Left cardiac atrium (tissue), 4 donors: ENCODE results near the gene NR1D2. TPM values are rescaled to one million over a fixed set of nuclear protein-coding genes. Genes with fewer than 3 reads are reported as not detected.
"Not testable (repeated sequence)": the region's sequence is repeated elsewhere in the genome, so short reads cannot be mapped to it uniquely, and the experiment has no call there.

Source experiments
- ATAC-seq, 2 donors: fragments of 200-7000 bp; cut with Tn5 transposase; one replicate each; pipeline ENCODE4 v1.9.1; 2020; ENCODE audit warnings: mild to moderate bottlenecking in 2 of 2, moderate library complexity in 2 of 2
- DNase-seq: peaks from one replicate; pipeline ENCODE4 v3.0.0-alpha.2; 2020
- intact Hi-C, 2 donors: fragments of 100-400 bp; cut with DNase I; formaldehyde crosslinking; loops; one replicate each; pipeline versions ENCODE4 v1.14.1 to v1.15.1; 2022 to 2023
- total RNA-seq, 2 donors: library from RNA; stranded (reverse); fragmentation: NEBNext Ultra II Directional; extraction: Animal tissue kit (Norgen Biotek cat#: 25700); gene quantifications; one replicate each; pipeline ENCODE4 v1.2.1, GENCODE V29; 2021
- donor health status: DM: no; HTN: yes; CAD: no.
- donor health status: DM: no; HTN: yes; CAD: no; lungs with severe emphysema.
- donor health status: DM: yes; HTN: yes; CAD: no.
- donor health status: Dilated cardiomyopathy.

Gene NR1D2
- total RNA-seq, 2 donors from 2014 or later = 23.8 to 46.8 TPM

GRCh38 chr3:24026665-24027064, 81.6 kb downstream of the NR1D2 start:
- intact Hi-C loops, DNase-seq, ATAC-seq: not testable (repeated sequence)

DNA sequence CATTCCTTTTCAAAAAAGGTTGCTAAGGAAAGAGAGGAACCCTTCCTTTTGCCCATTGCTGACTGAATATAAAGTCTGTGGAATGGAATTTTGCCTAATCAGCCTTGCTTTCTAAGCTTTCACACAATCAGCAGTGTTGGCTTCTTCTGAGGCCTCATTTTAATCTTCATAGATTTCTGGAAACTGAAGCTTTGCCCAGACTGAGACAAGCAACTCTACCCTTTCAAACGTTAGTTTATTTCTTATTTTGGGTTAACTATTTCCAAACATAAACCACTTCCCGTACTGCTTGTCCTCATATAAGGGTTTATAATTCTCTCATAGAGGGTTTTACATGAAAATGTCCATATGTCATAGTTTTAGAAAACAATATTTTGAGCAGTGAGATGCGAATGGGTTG, 82.9 kb downstream of the NR1D2 start:
- no peak for DNase-seq
- intact Hi-C loops = no loop called here
- peak in 1 of 2 donors; percentile 19 for ATAC-seq

Other genes with a start within 250 kb of the NR1D2 start
- gene UBE2E1, start 139.3 kb upstream of the NR1D2 start, total RNA-seq = 10 to 100 TPM; 51.8 to 54.7 TPM
- gene NKIRAS1, start 28.3 kb upstream of the NR1D2 start, total RNA-seq = 10 to 100 TPM; 12.9 to 15.4 TPM
- gene RPL15, start 28.2 kb upstream of the NR1D2 start, total RNA-seq = 1,000 to 10,000 TPM; 1,012 to 1,091 TPM